ENCODE data around the gene RNF183.

- TF ChIP-seq CTCF (IDR thresholded peaks at IDR 0.05): no peak
- no peak for TF ChIP-seq POLR2A (IDR thresholded peaks at IDR 0.05)
Observed at GRCh38 chr9:113306566-113306965, 3.4 kb upstream of the RNF183 start.

Measured in body of pancreas (tissue), 4 donors.